K562 treated with DMSO at 1 percent for 4 hours (cell line): Measurements from ENCODE around the gene UACA. TPM values are rescaled to one million over a fixed set of nuclear protein-coding genes. Genes with fewer than 3 reads are reported as not detected.

Experiments
- total RNA-seq: library from RNA; unstranded; fragments of 300-600 nt; gene quantifications from 2 replicates; pipeline ENCODE4 v1.2.3, GENCODE V29; 2022; ENCODE audit not compliant: insufficient read depth

The UACA gene
- total RNA-seq, result not detected in 2 replicates

GRCh38 chr15:70763120-70763949, at the start of gene UACA:
UACA (minus strand) TSS chr15:70763558; CDS start chr15:70763407, 151 bp downstream.

Other genes with a start within 250 kb of the UACA start
- gene LARP6, start 90.6 kb upstream of the UACA start, total RNA-seq, result not detected in 2 replicates
- gene THAP10, start 128.9 kb upstream of the UACA start, total RNA-seq, result 0.50 and 0.70 TPM in 2 replicates
- gene LRRC49, start 129.3 kb upstream of the UACA start, total RNA-seq, result not detected in 2 replicates